ENCODE results near the gene HTRA3. TPM values are rescaled to one million over a fixed set of nuclear protein-coding genes. Genes with fewer than 3 reads are reported as not detected.
A peak's percentile ranks its signal among the peaks of the same experiment; 100 is the strongest.

The HTRA3 gene
- total RNA-seq, 1 donor from 2014 or later, result 0.16 TPM

- Mint-ChIP-seq H3K4me3 (ENCODE audit: unreplicated experiment) (no peak overlapping the region), H3K36me3 (ENCODE audit: unreplicated experiment) (no peaks in the 10 kb centered on the region), H3K9me3 (ENCODE audit: unreplicated experiment) (no peaks in the 10 kb centered on the region), H3K4me1 (ENCODE audit: unreplicated experiment) (peaks cover 36% of the 10 kb centered on the region), H3K27ac (ENCODE audit: unreplicated experiment) (no peak overlapping the region), H3K27me3 (ENCODE audit: unreplicated experiment) (no peaks in the 10 kb centered on the region)
- no peak for TF ChIP-seq CTCF (IDR thresholded peaks at IDR 0.05)
- no peak for DNase-seq (ENCODE audit: extremely low spot score, unreplicated experiment)
These were observed 7.9 kb downstream of the HTRA3 start for GRCh38 chr4:8277356-8278008.

GRCh38 chr4:8278009-8278395, 8.4 kb downstream of the HTRA3 start:
- peaks cover 36% of the 10 kb centered on the region for H3K4me1 Mint-ChIP-seq (ENCODE audit: unreplicated experiment)
- TF ChIP-seq CTCF (IDR thresholded peaks at IDR 0.05), result no peak
- peak overlapping the region; percentile 54 for H3K27ac Mint-ChIP-seq (ENCODE audit: unreplicated experiment)
- no peak for DNase-seq (ENCODE audit: extremely low spot score, unreplicated experiment)
- no peaks in the 10 kb centered on the region for H3K36me3 Mint-ChIP-seq (ENCODE audit: unreplicated experiment)
- H3K4me3 Mint-ChIP-seq (ENCODE audit: unreplicated experiment), result no peak overlapping the region
- no peaks in the 10 kb centered on the region for H3K27me3 Mint-ChIP-seq (ENCODE audit: unreplicated experiment)
- H3K9me3 Mint-ChIP-seq (ENCODE audit: unreplicated experiment), result no peaks in the 10 kb centered on the region

GRCh38 chr4:8278421-8279287, 9.1 kb downstream of the HTRA3 start:
- H3K9me3 Mint-ChIP-seq (ENCODE audit: unreplicated experiment), result no peaks in the 10 kb centered on the region
- no peak overlapping the region for H3K4me3 Mint-ChIP-seq (ENCODE audit: unreplicated experiment)
- peak overlapping the region; percentile 60 for H3K27ac Mint-ChIP-seq (ENCODE audit: unreplicated experiment)
- DNase-seq (ENCODE audit: extremely low spot score, unreplicated experiment), result no peak
- peaks cover 36% of the 10 kb centered on the region for H3K4me1 Mint-ChIP-seq (ENCODE audit: unreplicated experiment)
- no peak for TF ChIP-seq CTCF (IDR thresholded peaks at IDR 0.05)
- no peaks in the 10 kb centered on the region for H3K36me3 Mint-ChIP-seq (ENCODE audit: unreplicated experiment)
- no peaks in the 10 kb centered on the region for H3K27me3 Mint-ChIP-seq (ENCODE audit: unreplicated experiment)

GRCh38 chr4:8279321-8280157, 10.0 kb downstream of the HTRA3 start:
- no peaks in the 10 kb centered on the region for H3K9me3 Mint-ChIP-seq (ENCODE audit: unreplicated experiment)
- no peak for TF ChIP-seq CTCF (IDR thresholded peaks at IDR 0.05)
- H3K4me3 Mint-ChIP-seq (ENCODE audit: unreplicated experiment), result no peak overlapping the region
- DNase-seq (ENCODE audit: extremely low spot score, unreplicated experiment), result no peak
- no peaks in the 10 kb centered on the region for H3K27me3 Mint-ChIP-seq (ENCODE audit: unreplicated experiment)
- H3K36me3 Mint-ChIP-seq (ENCODE audit: unreplicated experiment), result no peaks in the 10 kb centered on the region
- peaks cover 35% of the 10 kb centered on the region for H3K4me1 Mint-ChIP-seq (ENCODE audit: unreplicated experiment)
- H3K27ac Mint-ChIP-seq (ENCODE audit: unreplicated experiment), result no peak overlapping the region
